HG03442 (cell line): ENCODE results near the gene CAMSAP1.

Experiments used
- ATAC-seq: cut with Tn5 transposase; IDR thresholded peaks from one replicate; pipeline ENCODE4 v1.9.1; 2021; ENCODE audit warnings: mild to moderate bottlenecking, moderate library complexity; ENCODE audit not compliant: unreplicated experiment

Gene CAMSAP1

DNA sequence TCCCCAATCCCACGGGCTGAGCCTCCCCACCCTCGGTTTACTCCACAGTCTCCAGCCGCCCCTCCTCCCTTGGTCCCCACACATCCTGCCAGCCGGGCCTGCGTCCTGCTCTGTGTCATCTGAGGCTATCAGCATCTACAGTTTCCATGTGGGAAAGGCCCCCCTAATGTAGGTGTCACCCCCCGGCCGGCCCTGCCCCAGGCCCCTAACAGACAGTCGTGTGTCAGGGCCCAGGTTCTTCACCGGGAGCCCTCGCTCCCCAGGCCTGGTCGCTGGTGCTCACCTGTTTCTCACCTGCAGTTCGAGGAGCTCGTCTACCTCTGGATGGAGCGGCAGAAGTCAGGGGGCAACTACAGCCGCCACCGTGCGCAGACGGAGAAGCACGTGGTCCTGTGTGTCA is 142.6 kb downstream of the CAMSAP1 start:
- no peak for ATAC-seq

DNA sequence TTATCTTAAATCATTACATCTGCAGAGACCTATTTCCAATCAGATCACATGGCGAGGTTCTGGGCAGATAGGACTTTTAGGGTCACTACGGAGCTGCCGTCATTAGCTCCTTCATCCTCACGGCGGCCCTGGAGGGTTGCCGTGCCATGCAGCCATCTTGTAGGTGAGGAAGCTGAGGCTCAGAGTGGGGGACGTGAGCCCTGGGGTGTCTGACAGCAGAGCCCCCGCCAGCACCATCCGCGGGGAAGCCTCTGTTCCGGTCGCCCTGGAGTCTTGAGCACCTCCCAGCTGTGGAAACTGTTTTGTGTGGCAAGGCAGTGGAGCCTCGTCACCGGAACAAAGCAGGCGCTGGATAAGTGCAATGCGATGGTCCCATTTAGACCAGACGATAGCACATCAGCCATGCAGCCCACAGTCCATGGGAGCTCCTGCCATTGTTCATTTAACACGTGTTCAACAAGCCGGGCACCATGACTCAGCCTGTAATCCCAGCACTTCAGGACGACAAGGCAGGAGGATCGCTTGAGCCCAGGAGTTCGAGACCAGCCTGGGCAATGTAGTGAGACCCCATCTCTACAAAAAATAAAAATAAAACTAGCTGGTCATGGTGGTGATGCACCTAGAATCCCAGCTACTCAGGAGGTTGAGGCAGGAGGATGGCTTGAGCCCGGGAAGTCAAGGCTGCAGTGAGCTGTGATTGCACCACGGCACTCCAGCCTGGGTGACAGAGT is 143.5 kb downstream of the CAMSAP1 start:
- no peak for ATAC-seq

DNA sequence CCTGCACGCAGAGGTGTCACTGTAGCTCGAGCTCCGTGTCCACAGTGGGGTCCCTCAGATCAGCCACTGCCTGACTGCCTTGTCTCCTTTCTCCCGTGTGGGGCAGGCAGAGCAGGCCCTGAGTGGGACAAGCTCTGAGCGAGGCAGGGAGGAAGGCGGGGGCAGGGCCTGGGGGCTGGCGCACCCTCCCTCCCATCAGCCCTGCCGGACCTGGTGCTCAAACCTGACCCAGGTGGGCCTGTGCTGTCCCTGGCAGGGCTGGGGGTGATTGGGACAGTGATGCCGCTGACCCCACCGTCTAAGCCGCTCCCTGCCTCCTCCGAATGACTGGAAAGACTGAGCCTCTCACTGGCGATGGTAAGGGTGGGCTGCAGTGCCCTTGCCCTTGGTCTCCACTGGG is 144.4 kb downstream of the CAMSAP1 start:
- no peak for ATAC-seq

DNA sequence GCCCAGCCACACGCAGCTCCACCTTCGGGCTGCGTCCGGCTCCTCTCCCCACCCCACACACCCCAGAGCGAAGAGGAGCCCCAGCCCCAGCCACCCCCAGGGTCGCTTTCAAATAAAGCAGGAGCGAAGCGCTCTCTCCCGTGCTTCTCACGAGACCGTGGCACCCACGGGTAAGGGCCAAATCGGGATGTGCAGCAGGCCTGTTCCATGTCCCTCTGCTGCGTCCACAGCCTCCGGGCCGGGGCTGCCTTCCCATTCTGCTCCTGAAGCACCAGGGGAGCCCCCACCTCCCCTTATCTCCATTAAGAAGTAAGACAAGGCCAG is 145.5 kb downstream of the CAMSAP1 start:
- ATAC-seq: no peak

DNA sequence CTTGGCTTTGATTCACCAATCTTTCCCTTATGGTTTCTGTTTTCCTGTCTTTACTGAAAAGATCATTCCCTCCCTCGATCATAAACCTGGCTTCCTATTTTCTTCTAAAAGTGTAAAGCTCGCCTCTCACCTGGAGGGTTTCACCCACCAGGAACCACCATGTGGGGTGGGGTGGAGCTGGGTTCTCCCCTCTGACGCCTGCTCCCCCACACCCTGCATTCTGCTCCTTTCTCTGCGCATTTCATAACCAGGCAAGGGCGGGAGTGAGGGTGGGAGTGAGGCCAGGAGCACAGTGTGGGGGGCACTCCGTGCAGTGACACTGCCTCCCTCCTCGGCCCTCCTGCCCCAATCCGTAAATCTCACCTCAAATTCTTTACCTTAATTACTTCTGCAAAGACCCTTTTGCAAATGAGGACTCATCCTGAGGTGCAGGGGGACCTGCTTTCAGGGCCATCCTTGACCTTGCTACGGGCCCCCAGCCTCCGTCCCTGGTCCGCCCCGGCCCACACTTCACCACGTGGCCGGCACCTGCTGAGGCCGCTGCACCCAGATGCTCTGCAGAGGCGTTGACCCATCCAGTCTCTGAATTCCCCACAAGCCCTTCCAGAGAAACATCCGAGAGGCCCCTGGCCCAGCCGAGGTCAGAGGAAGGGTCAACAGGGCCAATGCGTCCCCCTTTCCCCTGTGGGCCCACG is 146.0 kb downstream of the CAMSAP1 start:
- no peak for ATAC-seq

DNA sequence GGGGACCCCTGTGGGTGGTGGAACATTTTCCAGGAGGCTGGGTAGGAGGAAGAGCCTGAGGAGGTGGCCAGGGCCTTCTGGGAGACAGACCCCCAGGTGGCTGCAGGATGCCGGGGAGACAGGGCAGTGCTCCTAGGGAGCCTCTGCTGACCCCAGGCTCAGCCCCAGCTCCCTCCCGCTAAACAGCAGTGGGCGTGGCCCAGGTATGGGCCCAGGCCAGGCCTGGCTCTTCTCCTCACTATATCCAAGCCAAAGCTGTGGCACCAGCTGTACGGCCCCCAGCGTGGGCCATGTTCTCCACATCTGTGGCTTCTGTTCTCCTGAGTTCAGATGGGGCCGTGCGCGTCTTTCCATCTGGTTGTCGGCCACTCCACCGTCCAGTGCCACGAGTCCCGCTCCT is 146.9 kb downstream of the CAMSAP1 start:
- no peak for ATAC-seq

DNA sequence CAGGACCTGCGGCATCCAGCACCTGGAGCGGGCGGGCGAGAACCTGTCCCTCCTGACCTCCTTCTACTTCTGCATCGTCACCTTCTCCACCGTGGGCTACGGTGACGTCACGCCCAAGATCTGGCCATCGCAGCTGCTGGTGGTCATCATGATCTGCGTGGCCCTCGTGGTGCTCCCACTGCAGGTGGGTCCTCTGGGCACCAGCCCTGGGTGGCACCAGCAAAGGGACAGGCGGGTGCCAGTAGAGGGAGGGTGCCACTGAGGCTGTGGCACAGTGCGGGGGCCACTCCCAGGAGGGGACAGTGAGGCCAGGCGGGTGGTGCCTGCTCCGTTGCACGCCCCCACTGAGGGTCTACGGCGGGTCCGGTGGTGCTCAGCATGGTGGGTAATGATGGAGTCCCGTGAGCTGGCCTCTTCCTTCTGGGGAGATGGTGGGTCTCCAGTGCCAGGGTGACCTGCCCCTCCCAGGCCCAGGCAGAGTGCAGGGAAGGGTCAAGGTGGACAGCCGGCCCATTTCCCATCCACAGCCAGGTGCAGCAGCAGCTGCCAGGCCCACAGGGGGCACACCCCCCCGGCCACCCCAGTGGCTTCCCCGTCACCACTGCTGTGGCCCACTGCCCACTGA is 147.6 kb downstream of the CAMSAP1 start:
- no peak for ATAC-seq

DNA sequence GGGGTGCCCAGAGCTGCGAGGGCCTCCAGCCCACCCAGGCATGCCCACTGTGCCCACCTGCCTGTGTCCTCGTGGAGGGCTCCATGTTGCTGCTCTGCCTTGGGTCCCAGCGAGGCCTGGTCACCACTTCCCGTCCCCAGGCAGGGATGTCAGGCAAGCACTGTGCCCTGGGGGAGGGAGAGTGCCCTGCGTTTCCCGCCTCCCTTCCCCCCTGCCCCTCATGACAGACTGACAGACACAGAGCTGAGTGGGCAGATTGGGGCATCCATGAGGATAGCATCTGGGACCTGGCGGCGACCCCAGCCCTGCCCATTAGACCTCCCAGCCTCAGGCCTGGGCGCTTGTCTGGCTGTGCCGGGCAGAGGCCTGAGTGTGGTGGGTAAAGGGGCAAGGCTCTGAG is 148.5 kb downstream of the CAMSAP1 start:
- ATAC-seq: no peak
